ENCODE results near the gene MTMR12. TPM values are rescaled to one million over a fixed set of nuclear protein-coding genes. Genes with fewer than 3 reads are reported as not detected.

MTMR12 gene
- total and polyA plus RNA-seq, 2 of the 8 experiments (the other 6 are each of a cell fraction or from before 2014, with no cell fraction given) = 19.1 to 59.3 TPM

GRCh38 chr5:32352685-32353084 lies 39.9 kb upstream of the MTMR12 start (continued):
- TF ChIP-seq SUZ12 (IDR thresholded peaks at IDR 0.05; ENCODE audit: low read length) = no peak
- no peak for TF ChIP-seq USF2 (IDR thresholded peaks at IDR 0.05; ENCODE audit: low read length)
- TF ChIP-seq TCF12 (IDR thresholded peaks at IDR 0.05; ENCODE audit: low read depth, low read length) = no peak
- TF ChIP-seq JUND (IDR thresholded peaks at IDR 0.05; ENCODE audit: low read length) = no peak
- no peak for TF ChIP-seq EGR1 (IDR thresholded peaks at IDR 0.05; ENCODE audit: borderline replicate concordance, low read depth, low read length)
- TF ChIP-seq SRF (IDR thresholded peaks at IDR 0.05; ENCODE audit: low read depth, low read length) = no peak
- TF ChIP-seq BACH1 (IDR thresholded peaks at IDR 0.05; ENCODE audit: low read length) = no peak
- TF ChIP-seq TBP (IDR thresholded peaks at IDR 0.05; ENCODE audit: low read depth, low read length) = no peak
- no peak for TF ChIP-seq SAP30 (IDR thresholded peaks at IDR 0.05; ENCODE audit: insufficient read depth, insufficient replicate concordance, low read length)

Data from H1 (cell line).